IMR-90 (cell line): ENCODE results near the gene SLC2A13. TPM values are rescaled to one million over a fixed set of nuclear protein-coding genes. Genes with fewer than 3 reads are reported as not detected.

Source experiments
- ATAC-seq: fragments of 200-7000 bp; cut with Tn5 transposase; 2 replicates; pipeline ENCODE4 v1.9.1; 2020; ENCODE audit warnings: low read depth, mild to moderate bottlenecking, moderate library complexity
- BruUV-seq: library from RNA; stranded (reverse); fragments of 400-500 nt; replicated peaks from 2 replicates; lab custom pipeline; 2021; lab: Mats Ljungman, UMichigan
- CTCF ChIA-PET: fragments of 300-600 bp; formaldehyde crosslinking; extraction: SDS; loops from one replicate; lab custom pipeline; 2021; ENCODE audit warnings: antibody characterized with exemption; lab: Yijun Ruan, JAX
- POLR2A ChIA-PET: fragments of 300-600 bp; sonication (Branson Sonifier 250); formaldehyde crosslinking; loops from one replicate; lab custom pipeline; 2022; ENCODE audit warnings: antibody characterized with exemption; ENCODE audit not compliant: unreplicated experiment; lab: Charles Lee
- DNase-seq: peaks from one replicate; pipeline ENCODE4 v3.0.0; 2013
- H2AFZ ChIP-seq: replicated peaks from 2 replicates; pipeline ENCODE3; 2013; ENCODE audit warnings: low read length, mild to moderate bottlenecking; ENCODE audit not compliant: poor library complexity
- H2AK5ac ChIP-seq: 2 replicates; pipeline ENCODE4 v1.6.1; 2013; ENCODE audit warnings: low read depth, low read length, inconsistent platforms
- H2AK9ac ChIP-seq: replicated peaks from 2 replicates; pipeline ENCODE3; 2013; ENCODE audit warnings: mild to moderate bottlenecking, low read depth, low read length, moderate library complexity; ENCODE audit not compliant: poor library complexity
- H2BK120ac ChIP-seq: 2 replicates; pipeline ENCODE4 v1.6.1; 2013; ENCODE audit warnings: low read depth, low read length, inconsistent platforms
- H2BK15ac ChIP-seq: 3 replicates; pipeline ENCODE4 v1.6.1; 2013; ENCODE audit warnings: low read depth, low read length, inconsistent platforms
- H2BK20ac ChIP-seq: 2 replicates; pipeline ENCODE4 v1.6.1; 2013; ENCODE audit warnings: low read depth, mild to moderate bottlenecking, inconsistent platforms, low read length, moderate library complexity
- H2BK5ac ChIP-seq: 2 replicates; pipeline ENCODE4 v1.6.1; 2013; ENCODE audit warnings: mild to moderate bottlenecking, low read depth, low read length, inconsistent platforms; ENCODE audit not compliant: poor library complexity, severe bottlenecking
- H3K14ac ChIP-seq: replicated peaks from 2 replicates; pipeline ENCODE4 v1.6.1; 2013; ENCODE audit warnings: low read depth, low read length, inconsistent platforms
- H3K18ac ChIP-seq: 2 replicates; pipeline ENCODE4 v1.6.1; 2013; ENCODE audit warnings: low read depth, low read length, control low read depth
- H3K23ac ChIP-seq: 2 replicates; pipeline ENCODE4 v1.6.1; 2013; ENCODE audit warnings: low read depth, low read length, inconsistent platforms
- H3K27ac ChIP-seq: 2 replicates; pipeline ENCODE4 v1.5.1; 2013; ENCODE audit warnings: mild to moderate bottlenecking, control low read depth, low read length; ENCODE audit not compliant: insufficient read depth
- H3K27me3 ChIP-seq: 2 replicates; pipeline ENCODE4 v1.6.1; 2013; ENCODE audit warnings: low read length; ENCODE audit not compliant: control insufficient read depth, insufficient read depth
- H3K36me3 ChIP-seq: 2 replicates; pipeline ENCODE4 v1.6.1; 2013; ENCODE audit warnings: low read length, mixed read lengths; ENCODE audit not compliant: control insufficient read depth, insufficient read depth
- H3K4ac ChIP-seq: 2 replicates; pipeline ENCODE4 v1.6.1; 2013; ENCODE audit warnings: low read depth, low read length, inconsistent platforms
- H3K4me1 ChIP-seq: 2 replicates; pipeline ENCODE4 v1.6.1; 2013; ENCODE audit warnings: low read length, mixed read lengths; ENCODE audit not compliant: control insufficient read depth, insufficient read depth
- H3K4me2 ChIP-seq: 2 replicates; pipeline ENCODE4 v1.6.1; 2013; ENCODE audit warnings: low read depth, mild to moderate bottlenecking, control low read depth, low read length, moderate library complexity
- H3K4me3 ChIP-seq: 2 replicates; pipeline ENCODE4 v1.5.1; 2013; ENCODE audit warnings: low read depth, mild to moderate bottlenecking, control low read depth, low read length, moderate library complexity; ENCODE audit not compliant: insufficient read depth
- H3K56ac ChIP-seq: 2 replicates; pipeline ENCODE4 v1.6.1; 2013; ENCODE audit warnings: low read length, inconsistent platforms; ENCODE audit not compliant: insufficient read depth; ENCODE audit errors: extremely low read depth
- H3K79me1 ChIP-seq, 2 experiments: 2 replicates each; pipeline ENCODE4 v1.6.1; 2013; ENCODE audit warnings: low read length in 2 of 2, inconsistent platforms in 1 of 2, low read depth in 1 of 2
- H3K9ac ChIP-seq: 2 replicates; pipeline ENCODE4 v1.6.1; 2013; ENCODE audit warnings: low read depth, low read length, control low read depth
- H3K9me1 ChIP-seq: 2 replicates; pipeline ENCODE4 v1.6.1; 2013; ENCODE audit warnings: low read length, inconsistent platforms; ENCODE audit not compliant: insufficient read depth
- H3K9me3 ChIP-seq: 2 replicates; pipeline ENCODE4 v1.6.1; 2013; ENCODE audit warnings: low read length; ENCODE audit not compliant: control insufficient read depth, insufficient read depth
- H4K20me1 ChIP-seq: 2 replicates; pipeline ENCODE4 v1.6.1; 2013; ENCODE audit warnings: low read length, inconsistent platforms; ENCODE audit not compliant: insufficient read depth
- H4K5ac ChIP-seq: 2 replicates; pipeline ENCODE4 v1.6.1; 2013; ENCODE audit warnings: mild to moderate bottlenecking, low read depth, low read length, control low read depth
- H4K8ac ChIP-seq, 2 experiments: 2 replicates each; pipeline ENCODE4 v1.6.1; 2013; ENCODE audit warnings: low read depth in 2 of 2, low read length in 2 of 2, control low read depth in 1 of 2, inconsistent platforms in 1 of 2
- H4K91ac ChIP-seq: 2 replicates; pipeline ENCODE4 v1.6.1; 2013; ENCODE audit warnings: low read depth, low read length, inconsistent platforms; ENCODE audit not compliant: insufficient read depth
- BHLHE40 ChIP-seq: fragments of 150-350 bp; IDR thresholded peaks from 2 replicates; pipeline ENCODE4 v1.6.1; 2016; ENCODE audit warnings: mild to moderate bottlenecking, low read depth, low read length
- CEBPB ChIP-seq: IDR thresholded peaks from 2 replicates; pipeline ENCODE4 v1.6.1; 2012; ENCODE audit warnings: low read depth, low read length, improper control_type of control experiment
- CTCF ChIP-seq: conservative IDR thresholded peaks from 2 replicates; pipeline ENCODE4 v1.5.1; 2012; ENCODE audit warnings: mild to moderate bottlenecking, low read depth, low read length, improper control_type of control experiment
- ELK1 ChIP-seq: fragments of 150-350 bp; IDR thresholded peaks from 2 replicates; pipeline ENCODE4 v1.6.1; 2016; ENCODE audit warnings: low read depth, mild to moderate bottlenecking, low read length, moderate library complexity, borderline replicate concordance
- FOS ChIP-seq: fragments of 150-350 bp; IDR thresholded peaks from 2 replicates; pipeline ENCODE4 v1.6.1; 2016; ENCODE audit warnings: low read depth, low read length
- MAFK ChIP-seq: IDR thresholded peaks from 2 replicates; pipeline ENCODE4 v1.6.1; 2012; ENCODE audit warnings: low read depth, low read length, improper control_type of control experiment
- MAZ ChIP-seq: IDR thresholded peaks from 2 replicates; pipeline ENCODE4 v1.6.1; 2012; ENCODE audit warnings: low read depth, mild to moderate bottlenecking, low read length, improper control_type of control experiment, moderate library complexity, borderline replicate concordance
- MXI1 ChIP-seq: IDR thresholded peaks from 2 replicates; pipeline ENCODE4 v1.6.1; 2012; ENCODE audit warnings: low read depth, mild to moderate bottlenecking, low read length, moderate library complexity, borderline replicate concordance
- NFE2L2 ChIP-seq: fragments of 150-350 bp; IDR thresholded peaks from 2 replicates; pipeline ENCODE4 v1.6.1; 2016; ENCODE audit warnings: low read depth, mild to moderate bottlenecking, low read length
- POLR2A ChIP-seq: IDR thresholded peaks from 2 replicates; pipeline ENCODE4 v1.6.1; 2012; ENCODE audit warnings: mild to moderate bottlenecking, low read depth, low read length
- RAD21 ChIP-seq: IDR thresholded peaks from 2 replicates; pipeline ENCODE4 v1.6.1; 2012; ENCODE audit warnings: low read length, improper control_type of control experiment
- RCOR1 ChIP-seq: IDR thresholded peaks from 2 replicates; pipeline ENCODE4 v1.6.1; 2012; ENCODE audit warnings: mild to moderate bottlenecking, low read length, improper control_type of control experiment; ENCODE audit not compliant: insufficient replicate concordance
- RFX5 ChIP-seq: IDR thresholded peaks from 2 replicates; pipeline ENCODE4 v1.8.0; 2012; ENCODE audit warnings: low read depth, mild to moderate bottlenecking, low read length, moderate library complexity
- SMC3 ChIP-seq: fragments of 150-350 bp; IDR thresholded peaks from 2 replicates; pipeline ENCODE4 v1.6.1; 2016; ENCODE audit warnings: low read depth, mild to moderate bottlenecking, antibody characterized with exemption, low read length, moderate library complexity
- USF2 ChIP-seq: fragments of 150-350 bp; IDR thresholded peaks from 2 replicates; pipeline ENCODE4 v1.6.1; 2017; ENCODE audit warnings: mild to moderate bottlenecking, antibody characterized with exemption, low read length, low read depth
- WGBS, 2 experiments: methylation state at CpG; one replicate each; pipeline versions ENCODE4 v1.1.5 to v1.1.7; 2013; ENCODE audit warnings: missing lambda C conversion rate in 2 of 2; ENCODE audit not compliant: insufficient read length in 1 of 2; ENCODE audit errors: extremely low coverage in 2 of 2; 5-methylcytosine and 5-hydroxymethylcytosine counted together
- dilution Hi-C: fragments of 300-500 bp; cut with HindIII; formaldehyde crosslinking; loops from one replicate; pipeline ENCODE4 v1.14.3; 2018; ENCODE audit warnings: low sequenced_read_pairs; ENCODE audit not compliant: unreplicated experiment
- in situ Hi-C: fragments of 300-500 bp; cut with MboI; formaldehyde crosslinking; loops from 3 replicates; pipeline ENCODE4 v1.14.3; 2019; ENCODE audit warnings: low sequenced_read_pairs, inconsistent platforms, mixed read lengths
- intact Hi-C: fragments of 100-400 bp; cut with micrococcal nuclease; formaldehyde crosslinking; loops from 2 replicates; pipeline ENCODE4 v1.10.0; 2022
- polyA plus RNA-seq, 3 experiments: library from polyadenylated mRNA; depleted of rRNA; stranded (reverse); fragments of >200 nt; gene quantifications; 2 replicates each; pipeline ENCODE4 v1.2.3, GENCODE V29; 2012; ENCODE audit warnings: low replicate concordance in 1 of 3
- total RNA-seq: library from RNA; depleted of rRNA; stranded (reverse); fragments of >200 nt; gene quantifications from 2 replicates; pipeline ENCODE4 v1.2.3, GENCODE V29; 2012

SLC2A13 gene
- total and polyA plus RNA-seq, 2 of the 4 experiments (the other 2 are of a cell fraction) = 1.5 to 3.9 TPM

GRCh38 chr12:40015345-40015744, 90.5 kb downstream of the SLC2A13 start:
- ATAC-seq = no peak
- POLR2A ChIA-PET = no interaction called here

More at GRCh38 chr12:40015345-40015744, 90.5 kb downstream of the SLC2A13 start:
- no peak for TF ChIP-seq MAFK
- no peak for TF ChIP-seq MXI1
- no peak for TF ChIP-seq SMC3
- no peak for TF ChIP-seq MAZ
- no peak for TF ChIP-seq FOS
- no peak for TF ChIP-seq NFE2L2
- TF ChIP-seq CEBPB = no peak
- TF ChIP-seq POLR2A = no peak
- TF ChIP-seq RFX5 = no peak
- no peak for TF ChIP-seq CTCF
- TF ChIP-seq USF2 = no peak
- TF ChIP-seq BHLHE40 = no peak
- no peak for TF ChIP-seq ELK1
- no peak for TF ChIP-seq RAD21
- TF ChIP-seq RCOR1 = no peak
- no peak overlapping the region for H3K9ac ChIP-seq
- no peak overlapping the region for H4K8ac ChIP-seq
- H3K4me1 ChIP-seq = peaks cover 4% of the 10 kb centered on the region
- no CpG with 5 or more reads among the region's 2 CpGs for WGBS, 2 experiments
- H4K91ac ChIP-seq = no peak overlapping the region
- no peak overlapping the region for H2BK120ac ChIP-seq
- H3K27ac ChIP-seq = no peak overlapping the region
- BruUV-seq = no TSS peak
- no peak overlapping the region for H3K18ac ChIP-seq
- H2BK15ac ChIP-seq = no peak overlapping the region
- H3K4me3 ChIP-seq = no peak overlapping the region
- dilution Hi-C loops = no loop called here
- no peak overlapping the region for H3K14ac ChIP-seq
- no peak overlapping the region for H3K4ac ChIP-seq
- no peaks in the 10 kb centered on the region for H3K36me3 ChIP-seq
- H3K4me2 ChIP-seq = no peak overlapping the region
- no peak overlapping the region for H2AK5ac ChIP-seq
- peaks cover 8% of the 10 kb centered on the region for H3K9me1 ChIP-seq
- H3K27me3 ChIP-seq = no peaks in the 10 kb centered on the region
- no peak overlapping the region for H3K23ac ChIP-seq
- no peak overlapping the region for H2AK9ac ChIP-seq
- no peak overlapping the region for H2AFZ ChIP-seq
- no peak for DNase-seq
- H2BK20ac ChIP-seq = no peak overlapping the region
- H3K79me1 ChIP-seq = no peaks in the 10 kb centered on the region
- intact Hi-C loops = loop anchor here (10.0 kb wide), 1 partner anchor 251 kb away; no protein-coding TSS in a partner anchor
- in situ Hi-C loops = no loop called here
- no peaks in the 10 kb centered on the region for H4K20me1 ChIP-seq
- no peak overlapping the region for H2BK5ac ChIP-seq
- no peak overlapping the region for H4K5ac ChIP-seq
- H3K9me3 ChIP-seq = no peaks in the 10 kb centered on the region
- H3K56ac ChIP-seq = no peak overlapping the region
- CTCF ChIA-PET = interaction anchor here (1.2 kb wide), 1 partner anchor 92 kb away, joined by 7 read pairs; no protein-coding TSS in a partner anchor
